D721Med (cell line): Measurements from ENCODE around the gene MGAM2.
"Not testable (repeated sequence)": the region's sequence is repeated elsewhere in the genome, so short reads cannot be mapped to it uniquely, and the experiment has no call there.

Source experiments
- DNase-seq: peaks from one replicate; pipeline ENCODE4 v3.0.0; 2011; ENCODE audit warnings: low spot score; ENCODE audit not compliant: insufficient read length
- FAIRE-seq: peaks from 2 replicates; lab custom pipeline; 2011; peaks lifted over from hg19 to GRCh38; lab: Jason Lieb, UNC
- CTCF ChIP-seq: IDR thresholded peaks from 2 replicates; pipeline ENCODE4 v1.5.1; 2012; ENCODE audit warnings: mild to moderate bottlenecking, control low read depth; ENCODE audit not compliant: insufficient read depth; ENCODE audit errors: missing control alignments

The MGAM2 gene

GRCh38 chr7:142088022-142088714, 23.4 kb upstream of the MGAM2 start:
- FAIRE-seq = no peak
- DNase-seq = no peak
- no peak for TF ChIP-seq CTCF

DNA sequence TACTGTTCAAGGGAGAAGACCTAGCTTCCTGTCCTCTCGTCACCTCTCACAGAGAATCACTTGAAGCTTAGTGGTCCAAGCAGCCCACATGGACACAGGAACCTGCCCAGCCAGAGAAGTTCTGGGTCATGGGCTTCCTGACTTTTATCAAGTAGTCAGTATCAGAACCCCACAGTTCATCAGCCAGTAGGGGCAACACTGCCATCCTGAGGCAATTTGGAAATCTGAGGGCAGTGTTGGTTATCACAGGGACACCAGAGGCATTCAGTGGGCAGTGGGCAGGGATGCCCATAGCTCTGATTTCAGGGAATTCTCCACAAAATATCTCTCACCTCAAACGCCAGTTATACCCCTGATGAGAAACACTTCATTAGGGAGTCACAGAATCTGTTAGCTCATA, 22.5 kb upstream of the MGAM2 start:
- FAIRE-seq = no peak
- no peak for DNase-seq
- TF ChIP-seq CTCF = no peak

GRCh38 chr7:142091961-142092360, 19.6 kb upstream of the MGAM2 start:
- no peak for DNase-seq
- FAIRE-seq = no peak
- TF ChIP-seq CTCF = no peak

GRCh38 chr7:142094861-142095260, 16.7 kb upstream of the MGAM2 start:
- DNase-seq = no peak
- no peak for TF ChIP-seq CTCF
- no peak for FAIRE-seq

GRCh38 chr7:142097571-142097970, 13.9 kb upstream of the MGAM2 start:
- FAIRE-seq (no peak), DNase-seq (no peak)
- TF ChIP-seq CTCF = no peak

GRCh38 chr7:142098004-142098403, 13.5 kb upstream of the MGAM2 start:
- DNase-seq (no peak), FAIRE-seq (no peak)
- no peak for TF ChIP-seq CTCF

DNA sequence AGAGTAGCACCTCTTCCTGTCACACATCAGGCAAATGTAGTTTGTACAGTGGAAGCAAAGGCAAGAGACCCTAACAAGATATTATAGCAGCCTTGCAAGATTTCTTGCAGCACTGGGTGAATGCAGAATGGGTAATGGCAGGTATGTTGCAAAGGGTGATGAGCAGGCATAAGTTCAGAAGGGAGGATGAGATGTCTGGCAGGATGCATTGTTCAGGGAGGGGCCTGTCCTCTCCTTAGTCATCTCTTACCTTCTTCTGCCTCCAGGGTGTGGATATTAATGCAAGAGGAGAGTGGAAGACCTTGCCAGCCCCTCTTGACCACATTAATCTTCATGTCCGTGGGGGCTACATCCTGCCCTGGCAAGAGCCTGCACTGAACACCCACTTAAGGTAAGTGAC, 12.2 kb upstream of the MGAM2 start:
- FAIRE-seq, DNase-seq: not testable (repeated sequence)

DNA sequence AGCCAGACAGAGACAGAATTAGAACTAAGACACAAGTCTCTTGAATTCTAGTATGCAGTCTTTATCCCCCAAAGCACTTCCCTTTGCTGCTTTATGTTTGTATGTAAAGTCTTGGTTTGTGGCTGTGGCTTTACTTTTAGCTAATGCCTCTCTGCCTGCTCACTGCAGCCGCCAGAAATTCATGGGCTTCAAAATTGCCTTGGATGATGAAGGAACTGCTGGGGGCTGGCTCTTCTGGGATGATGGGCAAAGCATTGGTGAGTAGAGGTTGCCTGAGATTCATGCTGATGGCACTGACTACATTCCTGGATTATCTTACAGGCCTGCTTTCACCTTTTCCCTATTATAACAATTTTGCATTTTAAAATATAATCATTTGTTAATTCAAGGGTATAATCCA, 10.9 kb upstream of the MGAM2 start:
- no peak for FAIRE-seq
- DNase-seq = no peak
- TF ChIP-seq CTCF = no peak

DNA sequence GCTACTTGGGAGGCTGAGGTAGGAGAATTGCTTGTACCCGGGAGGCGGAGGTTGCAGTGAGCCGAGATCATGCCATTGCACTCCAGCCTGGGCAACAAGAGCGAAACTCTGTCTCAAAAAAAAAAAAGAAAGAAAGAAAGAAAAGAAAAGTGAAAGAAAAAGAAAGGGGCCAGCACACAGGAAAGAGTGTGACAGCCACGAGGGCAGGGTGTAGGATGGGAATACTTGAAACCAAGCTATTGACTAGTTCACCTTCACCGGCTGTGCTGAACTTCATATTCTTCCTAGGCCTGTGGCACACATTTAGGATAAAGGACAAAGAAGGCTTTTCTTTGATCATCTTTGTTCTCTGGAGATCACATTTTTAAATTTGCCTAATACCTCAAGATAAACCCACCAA, 9.7 kb upstream of the MGAM2 start:
- not testable (repeated sequence) for DNase-seq, FAIRE-seq
